AG09319 (cell line): ENCODE results near the gene MAVS.

Experiments used
- DNase-seq: peaks from one replicate; pipeline ENCODE4 v3.0.0-alpha.2; 2010; ENCODE audit warnings: low read depth; ENCODE audit errors: extremely low read depth
- CTCF ChIP-seq: IDR thresholded peaks from 2 replicates; pipeline ENCODE4 v1.5.1; 2011; ENCODE audit warnings: low read depth, mild to moderate bottlenecking, inconsistent platforms, low read length, moderate library complexity

The MAVS gene

GRCh38 chr20:3815703-3816315, 30.8 kb upstream of the MAVS start:
- no peak for DNase-seq
- no peak for TF ChIP-seq CTCF

GRCh38 chr20:3818155-3819151, 28.2 kb upstream of the MAVS start:
- peak; percentile 78 for TF ChIP-seq CTCF
- DNase-seq: no peak

DNA sequence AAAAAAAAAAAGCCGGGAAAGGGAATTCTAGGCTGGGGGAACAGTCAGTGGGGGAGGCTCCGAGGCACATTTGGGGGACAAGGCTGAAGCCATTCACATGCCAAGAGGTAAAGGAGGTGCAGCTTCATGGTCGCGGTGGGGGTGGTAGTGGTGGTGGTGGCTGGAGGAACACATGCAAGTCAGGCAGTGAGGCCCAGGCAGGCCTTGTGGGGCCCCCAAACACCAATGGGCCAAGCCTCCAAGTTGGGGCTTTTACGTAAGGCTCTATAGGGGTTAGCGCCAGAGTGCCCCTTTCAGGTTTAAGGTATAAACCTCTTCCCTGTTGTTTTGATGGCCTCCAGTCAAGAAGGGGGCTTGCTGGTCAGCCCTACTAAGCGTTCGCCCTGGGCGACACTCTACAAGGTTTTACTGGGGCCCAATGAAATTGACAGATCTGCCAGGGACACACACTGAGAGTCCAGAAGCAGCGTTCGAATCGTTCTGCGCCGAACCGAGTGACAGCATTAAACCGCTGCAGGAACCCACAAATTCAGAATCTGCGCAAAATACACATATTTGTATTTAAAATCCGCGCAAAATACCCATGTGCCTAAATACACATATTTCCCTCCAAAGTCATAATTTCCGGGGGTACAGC, 27.1 kb upstream of the MAVS start:
- DNase-seq: no peak
- no peak for TF ChIP-seq CTCF

DNA sequence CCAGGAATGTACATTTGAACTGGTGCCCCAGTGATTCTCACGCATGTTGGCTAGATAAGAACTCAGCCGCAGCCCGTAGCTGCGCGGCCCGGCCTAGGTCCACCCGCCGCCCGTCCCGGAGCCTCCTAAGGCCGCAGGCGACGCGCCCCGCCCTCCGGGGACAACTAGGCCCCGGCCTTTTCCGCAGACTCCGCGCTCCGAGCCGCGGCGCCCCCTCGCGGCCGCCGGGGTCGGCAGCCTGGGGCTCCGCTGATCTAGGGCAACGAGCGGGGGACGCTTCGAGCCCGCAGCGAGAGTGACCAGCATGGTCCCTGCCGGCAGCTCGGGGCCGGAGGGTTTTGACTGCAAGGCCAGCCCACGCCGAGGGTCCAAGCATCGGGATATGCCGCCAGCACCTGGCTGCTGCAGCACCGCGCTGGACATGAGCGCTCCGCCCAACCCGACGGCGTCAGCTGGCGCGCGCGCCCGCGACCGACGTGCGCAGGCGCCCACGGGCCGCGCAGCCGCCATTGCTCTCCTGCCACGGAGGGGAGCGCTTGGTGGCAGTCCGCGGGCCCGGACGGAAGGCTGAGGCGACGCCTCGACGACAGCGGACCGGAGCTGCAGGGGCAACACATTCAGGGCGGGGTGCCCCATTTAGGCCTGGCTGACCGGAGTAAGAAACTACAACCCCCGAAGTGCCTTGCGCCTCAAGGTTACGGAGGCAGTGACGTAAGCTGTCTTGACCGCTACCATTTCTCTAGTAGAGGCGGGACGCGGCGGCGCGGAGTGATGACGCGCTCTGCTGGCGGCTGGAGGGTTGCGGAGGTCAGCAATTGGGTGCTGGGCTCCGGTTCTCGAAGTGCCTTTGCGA, 26.4 kb upstream of the MAVS start, which contains the start of gene AP5S1:
Gene AP5S1 (plus strand): TSS at position 500 of the 853 bp plus-strand sequence. CDS start 1,571 bp downstream, outside the sequence.
- TF ChIP-seq CTCF: peak; percentile 68
- peak; percentile 85 for DNase-seq

- DNase-seq: no peak
- no peak for TF ChIP-seq CTCF
These were observed 25.5 kb upstream of the MAVS start for GRCh38 chr20:3820901-3821727.

DNA sequence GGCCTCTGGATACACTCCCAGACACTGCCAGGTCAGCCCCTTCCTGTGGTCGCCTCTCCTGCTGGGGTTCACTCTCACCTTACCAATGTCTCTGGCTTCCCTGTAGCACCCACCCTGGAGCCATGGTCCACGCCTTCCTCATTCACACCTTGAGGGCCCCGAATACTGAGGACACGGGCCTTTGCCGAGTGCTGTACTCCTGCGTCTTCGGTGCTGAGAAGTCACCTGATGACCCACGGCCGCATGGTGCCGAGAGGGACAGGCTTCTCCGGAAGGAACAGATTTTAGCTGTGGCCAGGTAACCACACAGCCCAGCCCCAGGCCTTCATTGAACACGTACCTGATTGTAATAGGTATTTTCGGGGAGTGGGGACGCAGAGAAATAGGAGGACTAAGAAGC, 24.6 kb upstream of the MAVS start:
- no peak for TF ChIP-seq CTCF
- DNase-seq: no peak
